Hepatocyte (in vitro differentiated cells): ENCODE results near the gene CTLA4. TPM values are rescaled to one million over a fixed set of nuclear protein-coding genes. Genes with fewer than 3 reads are reported as not detected.

Experiments
- DNase-seq: peaks from one replicate; pipeline ENCODE4 v3.0.0-alpha.2; 2016; ENCODE audit warnings: low spot score
- H2AFZ ChIP-seq: fragments of 200-600 bp; sonication (generic); 2 replicates; pipeline ENCODE4 v1.6.0; 2016; ENCODE audit warnings: antibody characterized with exemption, mild to moderate bottlenecking
- H3K27ac ChIP-seq: fragments of 200-600 bp; sonication (generic); 2 replicates; pipeline ENCODE4 v1.5.1; 2016; ENCODE audit warnings: mild to moderate bottlenecking
- H3K27me3 ChIP-seq: fragments of 200-600 bp; sonication (generic); 2 replicates; pipeline ENCODE4 v1.6.1; 2016
- H3K36me3 ChIP-seq: fragments of 200-600 bp; sonication (generic); replicated peaks from 2 replicates; pipeline ENCODE4 v1.5.1; 2016; ENCODE audit warnings: low read depth; ENCODE audit not compliant: insufficient read depth
- H3K4me1 ChIP-seq: fragments of 200-600 bp; sonication (generic); 2 replicates; pipeline ENCODE4 v1.5.1; 2016; ENCODE audit warnings: mild to moderate bottlenecking, moderate library complexity; ENCODE audit not compliant: insufficient read depth
- H3K4me2 ChIP-seq: fragments of 200-600 bp; sonication (generic); 2 replicates; pipeline ENCODE4 v1.6.0; 2016
- H3K4me3 ChIP-seq: fragments of 200-600 bp; sonication (generic); 2 replicates; pipeline ENCODE4 v1.5.1; 2016; ENCODE audit warnings: mild to moderate bottlenecking
- H3K79me2 ChIP-seq: fragments of 200-600 bp; sonication (generic); 2 replicates; pipeline ENCODE4 v1.6.0; 2017; ENCODE audit warnings: mild to moderate bottlenecking
- H3K9me2 ChIP-seq: fragments of 200-600 bp; sonication (generic); replicated peaks from 2 replicates; pipeline ENCODE4 v1.6.0; 2017; ENCODE audit warnings: mild to moderate bottlenecking; ENCODE audit not compliant: insufficient read depth
- H3K9me3 ChIP-seq: fragments of 200-600 bp; sonication (generic); 2 replicates; pipeline ENCODE4 v1.5.1; 2016; ENCODE audit warnings: low read depth, mild to moderate bottlenecking
- H4K20me1 ChIP-seq: fragments of 200-600 bp; sonication (generic); 2 replicates; pipeline ENCODE4 v1.6.0; 2016; ENCODE audit warnings: mild to moderate bottlenecking; ENCODE audit not compliant: insufficient read depth, poor library complexity, severe bottlenecking
- EZH2 ChIP-seq: fragments of 200-600 bp; sonication (generic); IDR thresholded peaks from 2 replicates; pipeline ENCODE4 v1.6.1; 2016; ENCODE audit warnings: antibody characterized with exemption, mild to moderate bottlenecking, borderline replicate concordance
- EZH2phosphoT487 ChIP-seq: fragments of 200-600 bp; sonication (generic); IDR thresholded peaks from one replicate; pipeline ENCODE4 v1.6.1; 2018; ENCODE audit warnings: antibody characterized with exemption, mild to moderate bottlenecking, low read depth, moderate library complexity; ENCODE audit not compliant: unreplicated experiment, severe bottlenecking
- WGBS: methylation state at CpG from one replicate; pipeline ENCODE4 v1.1.6; 2016; ENCODE audit warnings: low lambda C conversion rate; ENCODE audit errors: missing lambda C conversion rate; 5-methylcytosine and 5-hydroxymethylcytosine counted together
- polyA plus RNA-seq: library from polyadenylated mRNA; unstranded; fragments of >200 nt; fragmentation: Nextera tagmentation; extraction: Ambion mirVana; gene quantifications from 2 replicates; pipeline ENCODE4 v1.2.1, GENCODE V29; 2016
- total RNA-seq: library from RNA; depleted of rRNA; stranded (reverse); fragments of >200 nt; gene quantifications from 2 replicates; pipeline ENCODE4 v1.2.3, GENCODE V29; 2014
- TF ChIP-seq, protein P1 (sequence below): fragments of 200-600 bp; sonication (generic); IDR thresholded peaks from 2 replicates; pipeline ENCODE4 v1.5.1; 2016; ENCODE audit warnings: antibody characterized with exemption, mild to moderate bottlenecking; ENCODE audit not compliant: poor library complexity

CTLA4 gene
- not detected in 2 replicates for total RNA-seq
- polyA plus RNA-seq, result not detected in 2 replicates

DNA sequence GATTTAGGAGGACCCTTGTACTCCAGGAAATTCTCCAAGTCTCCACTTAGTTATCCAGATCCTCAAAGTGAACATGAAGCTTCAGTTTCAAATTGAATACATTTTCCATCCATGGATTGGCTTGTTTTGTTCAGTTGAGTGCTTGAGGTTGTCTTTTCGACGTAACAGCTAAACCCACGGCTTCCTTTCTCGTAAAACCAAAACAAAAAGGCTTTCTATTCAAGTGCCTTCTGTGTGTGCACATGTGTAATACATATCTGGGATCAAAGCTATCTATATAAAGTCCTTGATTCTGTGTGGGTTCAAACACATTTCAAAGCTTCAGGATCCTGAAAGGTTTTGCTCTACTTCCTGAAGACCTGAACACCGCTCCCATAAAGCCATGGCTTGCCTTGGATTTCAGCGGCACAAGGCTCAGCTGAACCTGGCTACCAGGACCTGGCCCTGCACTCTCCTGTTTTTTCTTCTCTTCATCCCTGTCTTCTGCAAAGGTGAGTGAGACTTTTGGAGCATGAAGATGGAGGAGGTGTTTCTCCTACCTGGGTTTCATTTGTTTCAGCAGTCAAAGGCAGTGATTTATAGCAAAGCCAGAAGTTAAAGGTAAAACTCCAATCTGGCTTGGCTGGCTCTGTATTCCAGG, at the start of gene CTLA4:
Gene CTLA4, plus strand, starts transcription at position 211 of the 640 bp plus-strand sequence. Its CDS starts 172 bp downstream, at position 383.
- H3K27ac ChIP-seq, result no peak within 1 kb of the TSS
- H3K36me3 ChIP-seq, result no peaks in the 10 kb centered on the region
- H2AFZ ChIP-seq, result no peak within 1 kb of the TSS
- H3K4me2 ChIP-seq, result no peak within 1 kb of the TSS
- H3K9me2 ChIP-seq, result no peaks in the 10 kb centered on the region
- TF ChIP-seq, protein P1, sequence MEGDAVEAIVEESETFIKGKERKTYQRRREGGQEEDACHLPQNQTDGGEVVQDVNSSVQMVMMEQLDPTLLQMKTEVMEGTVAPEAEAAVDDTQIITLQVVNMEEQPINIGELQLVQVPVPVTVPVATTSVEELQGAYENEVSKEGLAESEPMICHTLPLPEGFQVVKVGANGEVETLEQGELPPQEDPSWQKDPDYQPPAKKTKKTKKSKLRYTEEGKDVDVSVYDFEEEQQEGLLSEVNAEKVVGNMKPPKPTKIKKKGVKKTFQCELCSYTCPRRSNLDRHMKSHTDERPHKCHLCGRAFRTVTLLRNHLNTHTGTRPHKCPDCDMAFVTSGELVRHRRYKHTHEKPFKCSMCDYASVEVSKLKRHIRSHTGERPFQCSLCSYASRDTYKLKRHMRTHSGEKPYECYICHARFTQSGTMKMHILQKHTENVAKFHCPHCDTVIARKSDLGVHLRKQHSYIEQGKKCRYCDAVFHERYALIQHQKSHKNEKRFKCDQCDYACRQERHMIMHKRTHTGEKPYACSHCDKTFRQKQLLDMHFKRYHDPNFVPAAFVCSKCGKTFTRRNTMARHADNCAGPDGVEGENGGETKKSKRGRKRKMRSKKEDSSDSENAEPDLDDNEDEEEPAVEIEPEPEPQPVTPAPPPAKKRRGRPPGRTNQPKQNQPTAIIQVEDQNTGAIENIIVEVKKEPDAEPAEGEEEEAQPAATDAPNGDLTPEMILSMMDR, result no peak
- no peak for TF ChIP-seq EZH2phosphoT487
- no peak for TF ChIP-seq EZH2
- no peaks in the 10 kb centered on the region for H4K20me1 ChIP-seq
- H3K9me3 ChIP-seq, result no peaks in the 10 kb centered on the region
- no peak for DNase-seq
- no peaks in the 10 kb centered on the region for H3K79me2 ChIP-seq
- WGBS, result 72% methylated on average over 6 of the region's 6 CpGs
- H3K4me1 ChIP-seq, result no peaks in the 10 kb centered on the region
- H3K4me3 ChIP-seq, result no peak within 1 kb of the TSS
- peaks cover 7% of the 10 kb centered on the region for H3K27me3 ChIP-seq

DNA sequence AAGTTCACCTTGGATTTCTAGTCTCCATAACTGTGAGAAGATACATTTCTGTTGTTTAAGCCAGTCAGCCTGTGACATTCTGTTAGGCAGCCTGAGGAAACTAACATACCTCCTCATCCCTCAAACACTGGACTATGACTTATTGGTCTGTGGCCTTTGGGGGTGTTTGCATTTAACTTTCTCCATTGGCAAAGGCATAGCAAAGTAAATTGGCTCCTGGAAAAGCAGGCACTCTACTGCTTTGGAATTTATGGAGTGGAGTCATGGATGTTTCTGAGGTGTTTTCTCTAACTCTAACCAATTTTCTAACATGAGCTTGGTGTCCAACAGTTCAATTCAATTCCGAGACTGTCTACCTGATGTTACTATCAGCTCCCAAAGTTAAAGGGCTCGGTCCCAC, 48.9 kb upstream of the CTLA4 start:
- no peak overlapping the region for H3K4me3 ChIP-seq
- peaks cover 3% of the 10 kb centered on the region for H3K27me3 ChIP-seq
- H2AFZ ChIP-seq, result no peak overlapping the region
- TF ChIP-seq EZH2phosphoT487 (no peak), EZH2 (no peak)
- TF ChIP-seq, protein P1, result no peak
- no peak overlapping the region for H3K4me2 ChIP-seq
- no peaks in the 10 kb centered on the region for H3K79me2 ChIP-seq
- H3K9me3 ChIP-seq, result no peaks in the 10 kb centered on the region
- no peak overlapping the region for H3K27ac ChIP-seq
- H4K20me1 ChIP-seq, result no peaks in the 10 kb centered on the region
- H3K9me2 ChIP-seq, result no peaks in the 10 kb centered on the region
- no peaks in the 10 kb centered on the region for H3K36me3 ChIP-seq
- WGBS, result 92% methylated on average over 2 of the region's 2 CpGs
- DNase-seq, result no peak
- H3K4me1 ChIP-seq, result peaks cover 3% of the 10 kb centered on the region

- H2AFZ ChIP-seq, result no peak overlapping the region
- H3K27me3 ChIP-seq, result peaks cover 3% of the 10 kb centered on the region
- TF ChIP-seq EZH2 (no peak), EZH2phosphoT487 (no peak)
- TF ChIP-seq, protein P1, result no peak
- peak; percentile 44 for DNase-seq
- no peak overlapping the region for H3K4me3 ChIP-seq
- H3K36me3 ChIP-seq, result no peaks in the 10 kb centered on the region
- H3K4me2 ChIP-seq, result no peak overlapping the region
- no peaks in the 10 kb centered on the region for H3K9me2 ChIP-seq
- no peaks in the 10 kb centered on the region for H3K9me3 ChIP-seq
- WGBS, result 85% methylated on average over 14 of the region's 14 CpGs
- H4K20me1 ChIP-seq, result no peaks in the 10 kb centered on the region
- no peak overlapping the region for H3K27ac ChIP-seq
- H3K79me2 ChIP-seq, result no peaks in the 10 kb centered on the region
- H3K4me1 ChIP-seq, result no peaks in the 10 kb centered on the region
These were observed 48.0 kb upstream of the CTLA4 start for GRCh38 chr2:203819434-203820133.
